ENCODE results near the gene MS4A10.
"Not testable (repeated sequence)": the region's sequence is repeated elsewhere in the genome, so short reads cannot be mapped to it uniquely, and the experiment has no call there.

Gene MS4A10

GRCh38 chr11:60813324-60813723, 28.2 kb downstream of the MS4A10 start:
- Histone ChIP-seq H3K27ac (ENCODE audit: low read length) (no peak overlapping the region), H3K4me3 (ENCODE audit: low read length) (no peak overlapping the region), H3K4me1 (ENCODE audit: control insufficient read depth, low read depth, low read length) (no peaks in the 10 kb centered on the region), H3K9ac (ENCODE audit: low read length) (no peak overlapping the region), H3K36me3 (ENCODE audit: control insufficient read depth, low read depth, low read length) (no peaks in the 10 kb centered on the region), H3K9me3 (ENCODE audit: control insufficient read depth, low read depth, low read length) (peaks cover 8% of the 10 kb centered on the region), H3K27me3 (ENCODE audit: control insufficient read depth, insufficient read depth, low read length) (no peaks in the 10 kb centered on the region)

- Histone ChIP-seq H3K27me3 (ENCODE audit: control insufficient read depth, insufficient read depth, low read length) (no peaks in the 10 kb centered on the region), H3K9me3 (ENCODE audit: control insufficient read depth, low read depth, low read length) (peaks cover 8% of the 10 kb centered on the region), H3K36me3 (ENCODE audit: control insufficient read depth, low read depth, low read length) (no peaks in the 10 kb centered on the region)
These were observed 29.0 kb downstream of the MS4A10 start for GRCh38 chr11:60814112-60814511.

DNA sequence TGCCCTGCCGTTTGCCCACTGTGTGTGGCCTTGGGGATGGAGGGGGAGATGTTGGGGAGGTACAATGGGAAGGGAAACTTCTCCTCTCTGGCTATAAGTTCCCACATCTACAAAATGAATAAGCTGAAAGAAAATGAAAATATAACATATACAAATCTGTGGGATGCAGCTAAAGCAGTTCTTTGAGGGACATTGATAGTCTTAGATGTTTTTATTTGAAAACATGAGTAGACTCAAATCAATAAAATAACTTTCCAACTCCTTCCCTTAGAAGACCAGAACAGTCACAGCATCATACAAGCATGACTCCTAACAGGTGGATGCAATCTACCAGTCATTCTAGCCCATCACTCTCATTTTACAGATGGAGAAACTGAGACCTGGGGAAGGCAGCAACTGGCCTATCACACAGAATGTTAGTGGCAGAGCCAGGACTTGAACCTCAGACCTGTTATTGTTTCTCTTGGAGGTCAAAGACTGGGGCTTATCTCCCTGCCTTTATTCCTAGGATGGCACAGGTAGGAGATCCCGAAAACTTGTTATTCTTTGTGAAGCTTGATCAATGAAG, 31.5 kb downstream of the MS4A10 start:
- no peaks in the 10 kb centered on the region for H3K36me3 ChIP-seq (ENCODE audit: control insufficient read depth, low read depth, low read length)
- no peak overlapping the region for H3K27ac ChIP-seq (ENCODE audit: low read length)
- no peaks in the 10 kb centered on the region for H3K27me3 ChIP-seq (ENCODE audit: control insufficient read depth, insufficient read depth, low read length)
- H3K9me3 ChIP-seq (ENCODE audit: control insufficient read depth, low read depth, low read length), result peaks cover 8% of the 10 kb centered on the region
- no peaks in the 10 kb centered on the region for H3K4me1 ChIP-seq (ENCODE audit: control insufficient read depth, low read depth, low read length)
- no peak overlapping the region for H3K9ac ChIP-seq (ENCODE audit: low read length)
- no peak overlapping the region for H3K4me3 ChIP-seq (ENCODE audit: low read length)

More at GRCh38 chr11:60814112-60814511, 29.0 kb downstream of the MS4A10 start:
- H3K4me1 ChIP-seq (ENCODE audit: control insufficient read depth, low read depth, low read length), result no peaks in the 10 kb centered on the region
- H3K27ac ChIP-seq (ENCODE audit: low read length), result no peak overlapping the region
- H3K9ac ChIP-seq (ENCODE audit: low read length), result no peak overlapping the region
- no peak overlapping the region for H3K4me3 ChIP-seq (ENCODE audit: low read length)

GRCh38 chr11:60818057-60818456, 32.9 kb downstream of the MS4A10 start:
- Histone ChIP-seq H3K36me3 (ENCODE audit: control insufficient read depth, low read depth, low read length) (no peaks in the 10 kb centered on the region), H3K9me3 (ENCODE audit: control insufficient read depth, low read depth, low read length) (peaks cover 8% of the 10 kb centered on the region), H3K27ac (ENCODE audit: low read length) (no peak overlapping the region), H3K4me3 (ENCODE audit: low read length) (no peak overlapping the region), H3K4me1 (ENCODE audit: control insufficient read depth, low read depth, low read length) (no peaks in the 10 kb centered on the region), H3K9ac (ENCODE audit: low read length) (no peak overlapping the region), H3K27me3 (ENCODE audit: control insufficient read depth, insufficient read depth, low read length) (no peaks in the 10 kb centered on the region)

DNA sequence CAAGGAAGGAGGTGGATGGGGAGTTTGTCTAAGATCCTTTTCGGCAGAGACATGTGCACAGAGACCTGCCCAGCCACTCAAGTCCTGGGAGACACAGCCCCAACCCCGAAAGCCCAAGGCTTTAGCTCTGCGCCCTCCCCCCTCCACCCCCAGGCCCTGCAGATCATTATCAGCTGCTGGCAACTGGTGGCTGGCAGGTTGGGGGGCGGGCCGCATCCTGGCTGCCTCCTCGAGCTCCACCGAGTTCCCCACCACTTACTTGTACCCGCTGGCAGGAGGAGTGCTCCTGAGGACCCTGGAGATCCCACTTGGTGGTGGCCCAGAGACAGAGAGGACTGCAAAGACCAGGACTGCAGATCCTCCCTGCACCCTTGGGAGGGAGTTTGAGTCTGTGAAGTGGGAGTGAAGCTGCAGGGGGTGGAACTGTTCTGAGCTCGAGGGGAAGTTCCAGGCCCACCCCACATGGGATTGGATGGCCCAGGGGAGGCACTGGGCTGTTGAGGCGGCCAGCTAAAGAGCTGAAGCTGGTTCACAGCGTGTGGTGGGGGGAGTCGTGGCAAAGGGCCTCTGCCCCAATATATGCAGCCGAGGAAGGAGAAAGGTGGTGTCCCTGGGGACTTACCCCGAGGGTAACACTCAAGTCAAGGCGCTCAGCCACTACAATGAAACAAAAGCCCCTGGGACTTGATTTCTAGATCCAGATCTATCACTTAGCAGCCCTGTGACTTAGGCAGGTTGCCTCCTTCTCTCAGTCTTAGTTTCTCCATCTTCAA, 36.9 kb downstream of the MS4A10 start:
- Histone ChIP-seq H3K9ac (ENCODE audit: low read length) (no peak overlapping the region), H3K4me1 (ENCODE audit: control insufficient read depth, low read depth, low read length) (no peaks in the 10 kb centered on the region)

DNA sequence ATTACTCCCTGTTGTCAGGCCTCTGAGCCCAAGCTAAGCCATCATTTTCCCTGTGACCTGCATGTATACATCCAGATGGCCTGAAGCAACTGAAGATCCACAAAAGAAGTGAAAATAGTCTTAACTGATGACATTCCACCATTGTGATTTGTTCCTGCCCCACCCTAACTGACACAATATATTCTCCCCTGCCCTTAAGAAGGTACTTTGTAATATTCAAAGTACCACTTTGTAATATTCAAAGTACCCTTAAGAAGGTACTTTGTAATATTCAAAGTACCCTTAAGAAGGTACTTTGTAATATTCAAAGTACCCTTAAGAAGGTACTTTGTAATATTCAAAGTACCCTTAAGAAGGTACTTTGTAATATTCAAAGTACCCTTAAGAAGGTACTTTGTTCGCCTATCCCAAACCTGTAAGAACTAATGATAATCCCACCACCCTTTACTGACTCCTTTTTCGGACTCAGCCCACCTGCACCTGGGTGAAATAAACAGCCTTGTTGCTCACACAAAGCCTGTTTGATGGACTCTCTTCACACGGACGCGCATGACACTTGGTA, 38.7 kb downstream of the MS4A10 start:
- not testable (repeated sequence) for H3K4me1 ChIP-seq (ENCODE audit: control insufficient read depth, low read depth, low read length); H3K9ac ChIP-seq (ENCODE audit: low read length); H3K27me3 ChIP-seq (ENCODE audit: control insufficient read depth, insufficient read depth, low read length); H3K27ac ChIP-seq (ENCODE audit: low read length); H3K36me3 ChIP-seq (ENCODE audit: control insufficient read depth, low read depth, low read length); H3K9me3 ChIP-seq (ENCODE audit: control insufficient read depth, low read depth, low read length); H3K4me3 ChIP-seq (ENCODE audit: low read length)

More for the DNA sequence above, 36.9 kb downstream of the MS4A10 start:
- Histone ChIP-seq H3K36me3 (ENCODE audit: control insufficient read depth, low read depth, low read length) (no peaks in the 10 kb centered on the region), H3K27me3 (ENCODE audit: control insufficient read depth, insufficient read depth, low read length) (no peaks in the 10 kb centered on the region), H3K9me3 (ENCODE audit: control insufficient read depth, low read depth, low read length) (peaks cover under 1% of the 10 kb centered on the region), H3K27ac (ENCODE audit: low read length) (no peak overlapping the region), H3K4me3 (ENCODE audit: low read length) (no peak overlapping the region)

DNA sequence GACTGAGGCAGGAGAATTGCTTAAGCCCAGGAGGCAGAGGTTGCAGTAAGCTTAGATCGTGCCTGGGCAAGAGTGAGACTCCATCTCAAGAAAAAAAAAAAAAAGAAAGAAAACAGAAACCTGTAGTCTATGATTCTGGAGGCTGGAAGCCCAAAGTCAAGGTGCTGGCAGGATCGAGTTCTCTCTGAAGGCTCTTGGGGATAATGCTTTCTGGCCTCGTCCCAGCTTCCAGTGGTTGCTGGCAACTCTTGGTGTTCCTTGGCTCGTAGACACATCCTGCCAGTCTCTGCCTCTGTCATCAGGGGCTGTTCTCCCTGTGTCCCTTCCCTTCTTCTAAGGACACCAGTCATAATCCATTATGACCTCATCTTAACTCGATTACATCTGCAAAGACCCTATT, 40.0 kb downstream of the MS4A10 start:
- no peak overlapping the region for H3K4me3 ChIP-seq (ENCODE audit: low read length)
- H3K27me3 ChIP-seq (ENCODE audit: control insufficient read depth, insufficient read depth, low read length), result no peaks in the 10 kb centered on the region
- no peak overlapping the region for H3K9ac ChIP-seq (ENCODE audit: low read length)
- no peaks in the 10 kb centered on the region for H3K9me3 ChIP-seq (ENCODE audit: control insufficient read depth, low read depth, low read length)
- no peaks in the 10 kb centered on the region for H3K4me1 ChIP-seq (ENCODE audit: control insufficient read depth, low read depth, low read length)
- no peaks in the 10 kb centered on the region for H3K36me3 ChIP-seq (ENCODE audit: control insufficient read depth, low read depth, low read length)
- no peak overlapping the region for H3K27ac ChIP-seq (ENCODE audit: low read length)

DNA sequence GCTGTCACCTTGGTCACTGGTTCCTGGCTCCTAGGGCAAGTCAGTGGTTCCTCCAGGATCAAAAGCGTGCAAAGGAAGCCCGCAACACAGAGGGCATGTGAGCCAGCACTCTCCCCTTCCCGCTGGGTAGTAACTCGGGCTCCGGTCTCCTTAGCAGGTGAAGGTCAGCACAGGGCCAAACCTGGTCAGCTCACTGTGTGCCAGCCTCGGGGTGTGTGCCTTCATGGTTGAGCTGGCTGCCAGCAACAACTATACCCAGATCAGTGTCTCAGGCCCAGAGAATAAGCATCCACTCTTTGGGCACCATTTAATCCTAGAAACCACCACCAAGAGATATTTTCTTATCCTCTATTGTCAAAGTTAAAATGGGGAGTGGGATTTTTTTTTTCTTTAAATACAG, 40.7 kb downstream of the MS4A10 start:
- Histone ChIP-seq H3K9ac (ENCODE audit: low read length) (no peak overlapping the region), H3K27me3 (ENCODE audit: control insufficient read depth, insufficient read depth, low read length) (no peaks in the 10 kb centered on the region), H3K9me3 (ENCODE audit: control insufficient read depth, low read depth, low read length) (no peaks in the 10 kb centered on the region), H3K4me1 (ENCODE audit: control insufficient read depth, low read depth, low read length) (no peaks in the 10 kb centered on the region), H3K27ac (ENCODE audit: low read length) (no peak overlapping the region), H3K4me3 (ENCODE audit: low read length) (no peak overlapping the region), H3K36me3 (ENCODE audit: control insufficient read depth, low read depth, low read length) (no peaks in the 10 kb centered on the region)

- Histone ChIP-seq H3K27me3 (ENCODE audit: control insufficient read depth, insufficient read depth, low read length) (no peaks in the 10 kb centered on the region), H3K9ac (ENCODE audit: low read length) (no peak overlapping the region), H3K4me3 (ENCODE audit: low read length) (no peak overlapping the region), H3K4me1 (ENCODE audit: control insufficient read depth, low read depth, low read length) (no peaks in the 10 kb centered on the region), H3K9me3 (ENCODE audit: control insufficient read depth, low read depth, low read length) (no peaks in the 10 kb centered on the region), H3K36me3 (ENCODE audit: control insufficient read depth, low read depth, low read length) (no peaks in the 10 kb centered on the region), H3K27ac (ENCODE audit: low read length) (no peak overlapping the region)
These were observed 45.5 kb downstream of the MS4A10 start for GRCh38 chr11:60830478-60831142.

GRCh38 chr11:60831143-60831500, 46.0 kb downstream of the MS4A10 start:
- no peak overlapping the region for H3K4me3 ChIP-seq (ENCODE audit: low read length)
- no peak overlapping the region for H3K27ac ChIP-seq (ENCODE audit: low read length)
- no peaks in the 10 kb centered on the region for H3K4me1 ChIP-seq (ENCODE audit: control insufficient read depth, low read depth, low read length)
- H3K9me3 ChIP-seq (ENCODE audit: control insufficient read depth, low read depth, low read length), result no peaks in the 10 kb centered on the region
- no peaks in the 10 kb centered on the region for H3K36me3 ChIP-seq (ENCODE audit: control insufficient read depth, low read depth, low read length)
- H3K9ac ChIP-seq (ENCODE audit: low read length), result no peak overlapping the region
- no peaks in the 10 kb centered on the region for H3K27me3 ChIP-seq (ENCODE audit: control insufficient read depth, insufficient read depth, low read length)

GRCh38 chr11:60831501-60832079, 46.5 kb downstream of the MS4A10 start:
- Histone ChIP-seq H3K27me3 (ENCODE audit: control insufficient read depth, insufficient read depth, low read length) (no peaks in the 10 kb centered on the region), H3K27ac (ENCODE audit: low read length) (no peak overlapping the region), H3K9ac (ENCODE audit: low read length) (no peak overlapping the region), H3K9me3 (ENCODE audit: control insufficient read depth, low read depth, low read length) (no peaks in the 10 kb centered on the region), H3K4me3 (ENCODE audit: low read length) (no peak overlapping the region), H3K36me3 (ENCODE audit: control insufficient read depth, low read depth, low read length) (no peaks in the 10 kb centered on the region), H3K4me1 (ENCODE audit: control insufficient read depth, low read depth, low read length) (no peaks in the 10 kb centered on the region)

Data from iPS-18a (cell line).